K562 (cell line): ENCODE results near the gene SLC12A9. TPM values are rescaled to one million over a fixed set of nuclear protein-coding genes. Genes with fewer than 3 reads are reported as not detected.

Experiments used
- GABPB1 ChIP-seq: sonication (generic); formaldehyde crosslinking; IDR thresholded peaks from 2 replicates; pipeline ENCODE4 v1.8.0; 2022; ENCODE audit warnings: mild to moderate bottlenecking, missing genetic modification reagents
- NFE2L1 ChIP-seq: fragments of 450-650 bp; IDR thresholded peaks from 2 replicates; pipeline ENCODE4 v1.6.1; 2016; ENCODE audit warnings: missing genetic modification characterization, low read depth, mild to moderate bottlenecking, missing compliant biosample characterization, moderate library complexity, borderline replicate concordance
- PCBP1 ChIP-seq: fragments of 200-400 bp; formaldehyde crosslinking; IDR thresholded peaks from 2 replicates; pipeline ENCODE4 v1.6.1; 2018; ENCODE audit warnings: mild to moderate bottlenecking, low read depth, low read length; ENCODE audit not compliant: poor library complexity, severe bottlenecking
- REST ChIP-seq, 2 experiments: fragments of 450-650 bp; formaldehyde crosslinking in 1 of 2; IDR thresholded peaks; 2 replicates each; pipeline versions ENCODE4 v1.4.0 to v1.6.1; 2014 to 2020; ENCODE audit warnings: mild to moderate bottlenecking in 2 of 2, borderline replicate concordance in 1 of 2, low read depth in 1 of 2
- TEAD1 ChIP-seq, 2 experiments: fragments of 450-650 bp in 1 of 2; sonication (generic) in 1 of 2; formaldehyde crosslinking; IDR thresholded peaks; 2 replicates each; pipeline versions ENCODE4 v1.4.0 to v1.8.0; 2020 to 2022; ENCODE audit warnings: mild to moderate bottlenecking in 2 of 2, missing genetic modification reagents in 1 of 2
- THRB ChIP-seq: fragments of 450-650 bp; formaldehyde crosslinking; conservative IDR thresholded peaks from 2 replicates; pipeline ENCODE4 v1.4.0; 2022; ENCODE audit warnings: mild to moderate bottlenecking, missing genetic modification characterization
- ZHX1 ChIP-seq: fragments of 150-350 bp; conservative IDR thresholded peaks from 2 replicates; pipeline ENCODE4 v1.6.1; 2014; ENCODE audit warnings: low read length
- ZNF395 ChIP-seq: fragments of 200-800 bp; sonication (Bioruptor generic); IDR thresholded peaks from 2 replicates; pipeline ENCODE4 v1.6.1; 2017; ENCODE audit warnings: missing genetic modification characterization, missing compliant biosample characterization
- polyA plus RNA-seq, 8 experiments: library from polyadenylated mRNA; depleted of rRNA in 4 of 8; stranded (reverse) in 5 of 8; unstranded in 3 of 8; fragments of >200 nt; fragmentation: Nextera tagmentation in 2 of 8; fragmentation: Illumina TruSeq in 1 of 8; extraction: Ambion mirVana in 2 of 8; extraction: Trizol in 1 of 8; gene quantifications; 2 replicates each; pipeline versions ENCODE4 v1.2.1 to v1.2.3, GENCODE V29; 2011 to 2014; ENCODE audit warnings: inconsistent platforms in 1 of 8, missing spikeins in 1 of 8
- total RNA-seq, 7 experiments: library from RNA; depleted of rRNA in 6 of 7; stranded (reverse); fragments of >200 nt in 6 of 7; fragmentation: Illumina TruSeq in 2 of 7; extraction: Trizol in 2 of 7; gene quantifications; 2 replicates each; pipeline versions ENCODE4 v1.2.1 to v1.2.3, GENCODE V29; 2011 to 2021; ENCODE audit warnings: low replicate concordance in 1 of 7

The SLC12A9 gene
- total and polyA plus RNA-seq, 9 of the 15 experiments (the other 6 are each of a cell fraction or from before 2014, with no cell fraction given): 0.06 to 20.2 (median 10.7) TPM

GRCh38 chr7:100852048-100852872 lies at the start of gene SLC12A9 (continued):
- TF ChIP-seq ZHX1 (no peak), TEAD1 (CRISPR knock-in tag; IDR thresholded peaks at IDR 0.05) (peak in 1 of 2 experiments; percentile 56; a peak in 1 of 4 replicates), NFE2L1 (tag) (no peak), PCBP1 (peak; percentile 82), GABPB1 (CRISPR knock-in tag) (peak; percentile 47; the same call in 1 of the 2 replicates), REST (IDR thresholded peaks at IDR 0.05; ENCODE audit: borderline replicate concordance) (peak; percentile 94), REST (CRISPR knock-in tag; IDR thresholded peaks at IDR 0.05; ENCODE audit: low read depth) (no peak; the same call in 1 of the 2 replicates), THRB (CRISPR knock-in tag) (peak; percentile 62; the same call in 1 of the 2 replicates), ZNF395 (no peak)
